ENCODE results near the gene IFIT1B. TPM values are rescaled to one million over a fixed set of nuclear protein-coding genes. Genes with fewer than 3 reads are reported as not detected.
"Not testable (repeated sequence)": the region's sequence is repeated elsewhere in the genome, so short reads cannot be mapped to it uniquely, and the experiment has no call there.

IFIT1B gene
- total RNA-seq, 1 experiment from 2014 or later = not detected

GRCh38 chr10:89403043-89403442 is 25.2 kb downstream of the IFIT1B start:
- Mint-ChIP-seq H3K27ac (ENCODE audit: unreplicated experiment) (no peak overlapping the region), H3K9me3 (ENCODE audit: unreplicated experiment) (no peaks in the 10 kb centered on the region), H3K4me1 (ENCODE audit: low read depth, unreplicated experiment) (no peaks in the 10 kb centered on the region), H3K27me3 (ENCODE audit: insufficient read depth, unreplicated experiment) (no peaks in the 10 kb centered on the region), H3K36me3 (ENCODE audit: insufficient read depth, unreplicated experiment) (no peaks in the 10 kb centered on the region), H3K4me3 (ENCODE audit: unreplicated experiment) (no peak overlapping the region)
- BruUV-seq (replicated peaks) = no TSS peak
- no peak for DNase-seq
- no peaks in the 10 kb centered on the region for H3K36me3 ChIP-seq (ENCODE audit: control insufficient read depth, insufficient read depth, low read length)
- H3K4me3 ChIP-seq (ENCODE audit: low read depth, low read length) = no peak overlapping the region
- TF ChIP-seq CTCF (IDR thresholded peaks at IDR 0.05; ENCODE audit: insufficient read depth in 1 of 2, low read depth in 1 of 2, low read length in 1 of 2, severe bottlenecking in 1 of 2, unreplicated experiment in 1 of 2) = no peak
- ChIA-PET POLR2A (no interaction called here), CTCF (no interaction called here)
- intact Hi-C loops (cut with micrococcal nuclease; ENCODE audit: unreplicated experiment) = no loop called here
- H3K9me3 ChIP-seq = peaks cover 3% of the 10 kb centered on the region; the same call in 1 of the 2 replicates
- no peaks in the 10 kb centered on the region for H3K27me3 ChIP-seq (replicated peaks; ENCODE audit: control insufficient read depth, insufficient read depth, low read length)
- H3K4me1 ChIP-seq = 0 out of 2 replicates have a peak, but pooled peaks cover 3% of the 10 kb centered on the region

GRCh38 chr10:89404104-89405047 is 26.5 kb downstream of the IFIT1B start:
- Mint-ChIP-seq H3K4me3 (ENCODE audit: unreplicated experiment) (no peak overlapping the region), H3K9me3 (ENCODE audit: unreplicated experiment) (no peaks in the 10 kb centered on the region), H3K36me3 (ENCODE audit: insufficient read depth, unreplicated experiment) (no peaks in the 10 kb centered on the region), H3K27me3 (ENCODE audit: insufficient read depth, unreplicated experiment) (no peaks in the 10 kb centered on the region), H3K4me1 (ENCODE audit: low read depth, unreplicated experiment) (no peaks in the 10 kb centered on the region), H3K27ac (ENCODE audit: unreplicated experiment) (no peak overlapping the region)
- Histone ChIP-seq H3K9me3 (no peaks in the 10 kb centered on the region), H3K4me1 (no peaks in the 10 kb centered on the region), H3K27me3 (replicated peaks; ENCODE audit: control insufficient read depth, insufficient read depth, low read length) (no peaks in the 10 kb centered on the region), H3K36me3 (ENCODE audit: control insufficient read depth, insufficient read depth, low read length) (no peaks in the 10 kb centered on the region), H3K4me3 (ENCODE audit: low read depth, low read length) (no peak overlapping the region)
- no peak for TF ChIP-seq CTCF (IDR thresholded peaks at IDR 0.05; ENCODE audit: insufficient read depth in 1 of 2, low read depth in 1 of 2, low read length in 1 of 2, severe bottlenecking in 1 of 2, unreplicated experiment in 1 of 2)
- intact Hi-C loops (cut with micrococcal nuclease; ENCODE audit: unreplicated experiment) = no loop called here
- ChIA-PET POLR2A (no interaction called here), CTCF (interaction anchor here (0.6 kb wide), 1 partner anchor 12 kb away, joined by 8 read pairs; no protein-coding TSS in a partner anchor)
- DNase-seq = no peak
- BruUV-seq (replicated peaks) = no TSS peak

GRCh38 chr10:89406178-89406577 is 28.3 kb downstream of the IFIT1B start:
- H3K36me3 Mint-ChIP-seq (ENCODE audit: insufficient read depth, unreplicated experiment); H3K4me1 ChIP-seq; CTCF ChIA-PET; intact Hi-C loops (cut with micrococcal nuclease; ENCODE audit: unreplicated experiment); H3K27me3 Mint-ChIP-seq (ENCODE audit: insufficient read depth, unreplicated experiment); H3K9me3 ChIP-seq; BruUV-seq (replicated peaks); H3K27ac Mint-ChIP-seq (ENCODE audit: unreplicated experiment); H3K27me3 ChIP-seq (replicated peaks; ENCODE audit: control insufficient read depth, insufficient read depth, low read length); H3K4me3 ChIP-seq (ENCODE audit: low read depth, low read length); DNase-seq; POLR2A ChIA-PET; H3K4me3 Mint-ChIP-seq (ENCODE audit: unreplicated experiment); H3K9me3 Mint-ChIP-seq (ENCODE audit: unreplicated experiment); H3K4me1 Mint-ChIP-seq (ENCODE audit: low read depth, unreplicated experiment); H3K36me3 ChIP-seq (ENCODE audit: control insufficient read depth, insufficient read depth, low read length): not testable (repeated sequence)

GRCh38 chr10:89407792-89408191 is 29.9 kb downstream of the IFIT1B start:
- H3K9me3 ChIP-seq; H3K36me3 Mint-ChIP-seq (ENCODE audit: insufficient read depth, unreplicated experiment); CTCF ChIA-PET; H3K4me3 ChIP-seq (ENCODE audit: low read depth, low read length); H3K4me3 Mint-ChIP-seq (ENCODE audit: unreplicated experiment); H3K27me3 ChIP-seq (replicated peaks; ENCODE audit: control insufficient read depth, insufficient read depth, low read length); POLR2A ChIA-PET; H3K9me3 Mint-ChIP-seq (ENCODE audit: unreplicated experiment); H3K27me3 Mint-ChIP-seq (ENCODE audit: insufficient read depth, unreplicated experiment); DNase-seq; BruUV-seq (replicated peaks); intact Hi-C loops (cut with micrococcal nuclease; ENCODE audit: unreplicated experiment); H3K36me3 ChIP-seq (ENCODE audit: control insufficient read depth, insufficient read depth, low read length); H3K4me1 ChIP-seq; H3K4me1 Mint-ChIP-seq (ENCODE audit: low read depth, unreplicated experiment); H3K27ac Mint-ChIP-seq (ENCODE audit: unreplicated experiment): not testable (repeated sequence)

- POLR2A ChIA-PET; H3K4me1 Mint-ChIP-seq (ENCODE audit: low read depth, unreplicated experiment); H3K4me1 ChIP-seq; H3K36me3 Mint-ChIP-seq (ENCODE audit: insufficient read depth, unreplicated experiment); H3K27me3 ChIP-seq (replicated peaks; ENCODE audit: control insufficient read depth, insufficient read depth, low read length); H3K4me3 ChIP-seq (ENCODE audit: low read depth, low read length); H3K27me3 Mint-ChIP-seq (ENCODE audit: insufficient read depth, unreplicated experiment); H3K36me3 ChIP-seq (ENCODE audit: control insufficient read depth, insufficient read depth, low read length); DNase-seq; H3K27ac Mint-ChIP-seq (ENCODE audit: unreplicated experiment); intact Hi-C loops (cut with micrococcal nuclease; ENCODE audit: unreplicated experiment); H3K9me3 ChIP-seq; H3K9me3 Mint-ChIP-seq (ENCODE audit: unreplicated experiment); H3K4me3 Mint-ChIP-seq (ENCODE audit: unreplicated experiment); BruUV-seq (replicated peaks); CTCF ChIA-PET: not testable (repeated sequence)
Observed at GRCh38 chr10:89409282-89409681, 31.4 kb downstream of the IFIT1B start.

All from Caco-2 (cell line).